H1 (cell line): Measurements from ENCODE around the gene TARBP2. TPM values are rescaled to one million over a fixed set of nuclear protein-coding genes. Genes with fewer than 3 reads are reported as not detected.
A peak's percentile ranks its signal among the peaks of the same experiment; 100 is the strongest.

ENCODE experiments used
- BRCA1 ChIP-seq: IDR thresholded peaks from 2 replicates; pipeline ENCODE4 v1.6.1; 2012; ENCODE audit warnings: low read depth, low read length, improper control_type of control experiment
- KDM5A ChIP-seq: fragments of 200-600 bp; IDR thresholded peaks from 2 replicates; pipeline ENCODE4 v1.7.1; 2012; ENCODE audit warnings: mild to moderate bottlenecking, low read length, inconsistent platforms, mixed read lengths
- RFX5 ChIP-seq: IDR thresholded peaks from 2 replicates; pipeline ENCODE4 v1.6.1; 2011; ENCODE audit warnings: low read depth, low read length, improper control_type of control experiment, borderline replicate concordance
- SP2 ChIP-seq: IDR thresholded peaks from 2 replicates; pipeline ENCODE4 v1.6.1; 2012; ENCODE audit warnings: mild to moderate bottlenecking, low read length, inconsistent platforms
- polyA plus RNA-seq, 7 experiments: library from polyadenylated mRNA; depleted of rRNA in 3 of 7; stranded (reverse) in 5 of 7; unstranded in 2 of 7; fragments of >200 nt in 5 of 7; fragments of 200-250 nt in 2 of 7; gene quantifications; 1 replicate in 5 of 7; 2 replicates in 1 of 7; 4 replicates in 1 of 7; pipeline versions ENCODE4 v1.2.1 to v1.2.3, GENCODE V29; 2011 to 2013; ENCODE audit warnings: missing spikeins in 2 of 7, mixed read lengths in 2 of 7
- total RNA-seq: library from RNA; stranded (reverse); fragmentation: NEBNext Ultra II Directional; extraction: Animal tissue kit (Norgen Biotek cat#: 25700); gene quantifications from 2 replicates; pipeline ENCODE4 v1.2.1, GENCODE V29; 2021
- TF ChIP-seq, protein P1 (sequence below): IDR thresholded peaks from 2 replicates; pipeline ENCODE4 v1.6.1; 2012; ENCODE audit warnings: low read length, inconsistent platforms
- TF ChIP-seq, protein P2 (sequence below): IDR thresholded peaks from 2 replicates; pipeline ENCODE4 v1.6.1; 2012; ENCODE audit warnings: inconsistent platforms

Gene TARBP2
- total and polyA plus RNA-seq, 2 of the 8 experiments (the other 6 are each of a cell fraction or from before 2014, with no cell fraction given): 69.9 to 122 TPM

DNA sequence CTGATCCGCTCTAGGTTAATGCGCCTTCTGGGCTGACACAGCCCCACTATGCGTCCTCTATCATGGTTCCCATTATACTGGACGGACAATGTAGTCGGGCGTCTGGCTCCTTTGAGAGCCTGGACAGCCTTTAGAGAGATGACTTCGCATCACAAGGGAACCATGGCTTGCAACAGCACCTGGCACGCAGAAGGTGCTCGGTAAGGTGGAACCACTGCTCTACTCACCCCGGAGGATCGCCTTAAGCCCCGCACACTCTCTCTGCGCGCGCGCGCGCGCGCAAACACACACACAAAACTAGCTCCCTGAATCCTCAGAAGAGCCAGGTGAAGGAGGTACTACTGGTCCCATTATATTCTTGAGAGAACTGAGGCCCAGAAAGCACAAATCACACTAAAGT lies 8.9 kb upstream of the TARBP2 start (continued):
- TF ChIP-seq, protein P1, sequence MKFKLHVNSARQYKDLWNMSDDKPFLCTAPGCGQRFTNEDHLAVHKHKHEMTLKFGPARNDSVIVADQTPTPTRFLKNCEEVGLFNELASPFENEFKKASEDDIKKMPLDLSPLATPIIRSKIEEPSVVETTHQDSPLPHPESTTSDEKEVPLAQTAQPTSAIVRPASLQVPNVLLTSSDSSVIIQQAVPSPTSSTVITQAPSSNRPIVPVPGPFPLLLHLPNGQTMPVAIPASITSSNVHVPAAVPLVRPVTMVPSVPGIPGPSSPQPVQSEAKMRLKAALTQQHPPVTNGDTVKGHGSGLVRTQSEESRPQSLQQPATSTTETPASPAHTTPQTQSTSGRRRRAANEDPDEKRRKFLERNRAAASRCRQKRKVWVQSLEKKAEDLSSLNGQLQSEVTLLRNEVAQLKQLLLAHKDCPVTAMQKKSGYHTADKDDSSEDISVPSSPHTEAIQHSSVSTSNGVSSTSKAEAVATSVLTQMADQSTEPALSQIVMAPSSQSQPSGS: 0 out of 2 replicates have a peak, but pooled peaks have one; percentile 38
- TF ChIP-seq, protein P2, sequence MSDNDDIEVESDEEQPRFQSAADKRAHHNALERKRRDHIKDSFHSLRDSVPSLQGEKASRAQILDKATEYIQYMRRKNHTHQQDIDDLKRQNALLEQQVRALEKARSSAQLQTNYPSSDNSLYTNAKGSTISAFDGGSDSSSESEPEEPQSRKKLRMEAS: no peak
- no peak for TF ChIP-seq BRCA1
- TF ChIP-seq SP2: no peak
- TF ChIP-seq RFX5: no peak
- no peak for TF ChIP-seq KDM5A
